HG03565 (cell line): ENCODE measurements around the gene SBF2.
A peak's percentile ranks its signal among the peaks of the same experiment; 100 is the strongest.
"Not testable (repeated sequence)": the region's sequence is repeated elsewhere in the genome, so short reads cannot be mapped to it uniquely, and the experiment has no call there.

Experiments
- ATAC-seq: cut with Tn5 transposase; IDR thresholded peaks from one replicate; pipeline ENCODE4 v1.9.1; 2021; ENCODE audit warnings: mild to moderate bottlenecking, moderate library complexity; ENCODE audit not compliant: unreplicated experiment

Gene SBF2

DNA sequence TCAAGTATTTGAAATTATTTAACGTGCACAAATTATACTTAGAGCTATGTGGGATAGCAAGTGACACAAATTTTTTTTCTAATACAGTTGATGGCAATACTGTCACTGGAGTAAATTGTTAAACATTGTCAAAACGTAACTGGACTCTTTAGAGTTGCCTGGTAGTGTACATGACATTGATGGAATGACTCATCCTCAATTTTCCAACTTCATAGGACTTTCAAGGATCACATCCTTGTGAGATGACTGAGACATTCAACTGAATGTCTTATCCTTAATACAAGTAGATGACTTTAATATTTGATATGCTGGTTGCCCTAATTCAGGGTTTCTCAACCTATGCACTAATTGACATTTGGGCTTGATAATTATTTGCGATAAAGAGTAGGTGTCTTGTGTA, 320.1 kb downstream of the SBF2 start:
- ATAC-seq: no peak

DNA sequence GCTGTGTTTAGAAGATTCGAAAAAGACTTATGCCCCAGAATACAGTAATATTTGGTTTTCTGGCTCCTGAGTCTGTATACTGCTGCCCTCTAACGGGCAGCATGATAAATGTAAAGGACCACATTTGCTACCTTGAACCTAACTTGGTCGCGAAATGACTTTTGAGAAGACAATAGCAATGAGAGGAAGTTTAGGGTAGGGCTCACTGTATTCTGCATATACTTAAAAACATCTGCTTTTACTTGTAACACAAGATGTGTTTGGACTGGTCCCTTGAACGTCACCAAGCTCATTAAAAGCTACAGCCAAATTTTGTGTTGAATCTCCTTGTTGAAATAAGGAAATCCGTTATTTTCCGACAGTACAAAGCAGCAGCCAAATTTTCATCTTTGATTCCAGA, 321.0 kb downstream of the SBF2 start:
- peak; percentile 68 for ATAC-seq

DNA sequence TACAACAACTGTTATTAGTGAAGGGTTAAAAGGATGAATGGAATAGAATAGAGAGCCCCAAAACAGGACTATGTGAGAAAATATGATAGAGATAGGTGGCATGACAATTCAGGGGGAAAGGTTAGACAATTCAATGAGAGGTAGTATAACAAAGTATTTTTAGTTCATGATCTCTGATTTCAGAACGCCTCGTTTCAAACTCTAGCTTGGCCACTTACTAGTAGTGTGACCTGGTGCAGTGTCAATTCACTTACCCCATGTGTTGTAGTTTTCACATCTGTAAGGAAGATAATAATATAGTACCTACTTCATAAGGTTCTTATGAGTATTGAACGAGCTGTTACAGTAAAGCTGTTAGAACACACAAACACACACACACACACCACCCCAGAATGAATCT, 322.1 kb downstream of the SBF2 start:
- no peak for ATAC-seq

DNA sequence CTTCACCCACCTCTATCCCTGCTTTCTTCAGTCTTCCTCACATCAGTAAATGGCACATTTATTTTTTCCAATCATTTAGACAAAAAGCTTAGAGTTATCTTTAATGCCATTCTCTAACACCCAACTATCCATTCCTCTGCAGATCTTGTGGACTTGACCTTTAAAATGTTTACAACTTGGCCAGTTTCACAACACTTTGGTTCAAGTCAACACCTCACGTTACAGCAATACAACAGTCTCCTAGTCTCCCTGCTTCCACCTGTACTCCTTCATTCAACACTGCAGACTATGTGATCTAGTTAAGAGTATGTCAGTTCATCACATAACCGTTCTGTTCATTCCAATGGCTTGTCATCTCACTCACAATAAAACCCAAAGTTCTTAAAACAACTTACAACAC, 325.0 kb downstream of the SBF2 start:
- ATAC-seq: no peak

DNA sequence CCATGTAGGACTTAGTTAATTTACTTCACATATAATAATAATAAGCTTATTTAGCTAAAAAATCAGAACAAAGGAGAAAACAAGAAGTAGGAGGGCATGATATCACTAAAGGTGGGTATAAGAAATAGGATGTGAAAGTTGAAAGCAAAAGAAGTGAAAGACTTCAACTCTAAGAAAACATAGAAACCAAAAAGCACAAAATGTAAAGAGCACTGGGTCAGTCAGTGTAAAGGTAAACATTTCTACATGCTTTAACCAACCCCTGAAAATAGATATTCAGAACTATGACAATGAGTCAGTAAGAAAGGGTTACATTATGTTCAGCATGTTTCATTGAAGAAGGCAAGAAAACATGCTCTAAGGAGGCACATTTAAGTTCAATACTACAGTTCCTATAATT, 331.3 kb downstream of the SBF2 start:
- ATAC-seq: peak; percentile 96

DNA sequence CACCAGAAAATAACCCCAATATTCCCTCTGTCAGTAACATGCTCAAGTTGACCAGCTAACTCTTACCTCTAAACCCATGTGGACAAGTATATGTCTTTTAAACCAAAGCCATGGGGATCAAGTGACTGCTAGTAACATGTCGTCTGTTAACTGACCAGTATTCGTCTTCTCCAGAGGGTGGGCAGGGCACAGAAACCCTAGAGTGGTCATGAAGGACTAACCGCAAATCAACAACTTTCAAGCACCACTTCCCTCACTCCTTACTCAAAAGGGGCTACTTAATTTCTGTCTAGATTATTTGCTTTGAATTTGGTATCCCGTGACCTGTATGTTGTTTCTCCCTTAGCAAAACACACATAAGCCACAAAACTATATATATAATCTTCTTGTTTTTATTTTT, 336.9 kb downstream of the SBF2 start:
- no peak for ATAC-seq

DNA sequence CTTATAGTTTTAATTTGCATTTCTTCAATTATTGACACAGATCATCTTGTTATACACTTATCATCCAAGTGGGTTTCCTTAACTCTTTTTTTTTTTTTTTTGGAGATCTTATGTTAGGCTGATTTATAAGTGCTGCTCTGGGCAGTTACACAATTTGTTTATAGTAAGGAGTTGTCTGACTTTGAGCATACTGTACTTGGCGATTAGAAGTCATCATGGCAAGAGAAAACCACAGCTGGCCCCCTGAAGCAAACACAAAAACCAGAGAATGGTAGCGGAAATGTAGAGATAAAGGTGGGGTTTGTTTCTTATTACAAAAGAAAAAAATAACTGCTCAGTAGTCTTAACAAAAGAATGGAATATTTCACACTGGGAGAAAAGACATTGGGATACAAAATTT, 337.5 kb downstream of the SBF2 start:
- no peak for ATAC-seq

DNA sequence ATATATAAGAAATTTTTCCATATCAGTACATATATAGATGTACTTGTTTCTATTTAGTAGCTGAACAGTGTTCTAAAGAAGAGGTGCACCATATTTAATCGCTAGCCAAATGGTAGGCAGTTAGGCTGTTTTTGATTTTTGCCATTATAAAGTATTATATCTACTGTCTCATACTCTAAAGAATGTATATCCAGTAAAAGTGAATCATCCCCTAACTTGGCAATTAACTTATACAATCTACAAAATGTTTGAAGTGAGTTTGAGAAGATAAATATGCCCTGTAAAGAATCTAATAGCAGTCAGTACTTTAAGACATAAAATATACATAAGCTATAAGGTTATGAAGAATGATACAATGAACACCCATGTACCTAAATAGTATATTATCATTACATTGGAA, 338.6 kb downstream of the SBF2 start:
- ATAC-seq: no peak

DNA sequence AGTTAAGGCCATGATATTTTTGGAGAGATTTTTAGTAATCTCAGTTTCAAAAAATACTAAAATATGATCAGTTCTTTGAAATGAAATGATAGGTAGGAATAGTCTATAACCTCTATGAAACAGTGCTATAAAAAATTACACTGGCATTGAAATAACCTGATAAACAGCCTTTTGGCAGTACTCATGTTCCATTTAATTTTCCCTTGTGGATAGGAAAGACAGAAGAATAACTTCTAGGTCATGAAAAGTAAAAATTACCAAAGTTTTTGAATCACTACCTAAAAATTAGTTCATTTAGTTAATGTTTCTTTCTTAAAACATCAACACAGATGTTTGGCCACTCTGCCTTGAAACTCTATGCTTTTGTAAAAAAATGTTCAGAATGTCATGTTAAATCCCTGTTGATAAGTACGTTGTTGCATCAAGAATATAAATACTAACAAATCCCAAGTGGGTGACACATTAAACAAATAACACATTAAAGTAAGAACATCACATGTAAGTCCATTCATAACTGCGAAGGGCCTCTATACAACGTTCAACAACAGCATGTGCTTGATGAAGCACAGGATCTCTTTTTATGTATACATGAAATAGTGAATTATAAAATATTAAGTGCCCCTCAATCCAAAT, 339.9 kb downstream of the SBF2 start:
- ATAC-seq: no peak

DNA sequence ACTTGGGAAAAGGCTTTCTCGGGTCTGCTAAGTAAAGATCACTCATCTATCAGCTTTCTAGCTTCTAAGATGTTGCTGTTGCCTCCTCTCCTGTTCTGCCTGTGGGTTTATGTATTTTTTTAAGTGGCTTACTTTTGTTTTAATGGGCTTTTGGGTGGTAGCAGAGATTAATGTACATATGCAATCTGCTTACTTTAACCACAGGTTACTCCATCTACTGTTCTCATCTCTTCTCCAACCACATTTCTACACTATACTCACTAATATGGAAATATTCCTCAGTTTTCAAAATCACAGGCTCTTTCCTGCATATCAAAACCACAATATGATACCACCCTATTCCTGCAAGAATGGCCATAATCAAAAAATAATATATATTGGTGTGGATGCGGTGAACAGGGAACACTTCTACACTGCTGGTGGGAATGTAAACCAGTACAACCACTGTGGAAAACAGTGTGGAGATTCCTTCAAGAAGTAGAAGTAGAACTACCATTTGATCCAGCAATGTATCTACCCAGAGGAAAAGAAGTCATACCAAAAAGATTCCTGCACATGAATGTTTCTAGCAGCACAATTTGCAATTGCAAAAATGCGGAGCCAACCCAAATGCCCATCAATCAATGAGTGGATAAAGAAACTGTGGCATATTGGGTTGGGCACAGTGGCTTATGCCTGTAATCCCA, 341.4 kb downstream of the SBF2 start:
- no peak for ATAC-seq

DNA sequence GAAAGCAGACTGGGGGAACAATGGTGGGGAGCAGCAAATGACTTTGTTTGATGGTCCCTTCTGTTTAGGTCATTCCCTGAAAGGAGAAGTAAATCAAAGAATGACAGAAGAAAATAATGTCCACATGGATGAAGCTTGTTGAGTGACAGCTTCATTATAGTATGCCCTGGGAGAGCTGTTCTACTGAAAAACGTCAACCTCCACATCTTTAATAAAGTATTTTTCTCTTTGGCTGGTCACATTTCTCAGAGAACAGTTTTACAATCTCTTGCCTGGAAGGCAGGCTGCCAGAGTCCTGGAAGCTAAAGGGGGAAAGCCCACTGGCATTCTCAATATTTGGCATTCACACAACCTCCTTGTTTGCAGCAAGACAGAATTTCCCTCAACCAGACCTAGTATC, 342.2 kb downstream of the SBF2 start:
- no peak for ATAC-seq

DNA sequence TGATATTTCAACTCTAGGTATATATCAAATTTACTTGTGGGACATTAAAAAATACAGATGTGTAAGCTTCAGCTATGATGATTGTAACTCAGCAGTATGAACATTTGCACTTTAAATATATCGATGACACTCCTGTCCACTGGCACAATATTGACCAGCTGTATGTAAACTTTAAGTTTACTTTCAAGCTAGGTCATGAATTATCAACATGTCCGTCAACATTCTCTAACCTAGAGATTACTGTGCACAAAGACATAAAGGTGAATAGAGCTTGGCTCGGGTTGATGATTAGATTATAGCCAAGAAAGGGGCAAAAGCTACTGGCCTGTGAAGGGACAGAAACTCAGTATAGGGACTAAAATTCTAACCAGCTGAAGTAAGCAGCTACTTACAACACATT, 343.6 kb downstream of the SBF2 start:
- no peak for ATAC-seq

DNA sequence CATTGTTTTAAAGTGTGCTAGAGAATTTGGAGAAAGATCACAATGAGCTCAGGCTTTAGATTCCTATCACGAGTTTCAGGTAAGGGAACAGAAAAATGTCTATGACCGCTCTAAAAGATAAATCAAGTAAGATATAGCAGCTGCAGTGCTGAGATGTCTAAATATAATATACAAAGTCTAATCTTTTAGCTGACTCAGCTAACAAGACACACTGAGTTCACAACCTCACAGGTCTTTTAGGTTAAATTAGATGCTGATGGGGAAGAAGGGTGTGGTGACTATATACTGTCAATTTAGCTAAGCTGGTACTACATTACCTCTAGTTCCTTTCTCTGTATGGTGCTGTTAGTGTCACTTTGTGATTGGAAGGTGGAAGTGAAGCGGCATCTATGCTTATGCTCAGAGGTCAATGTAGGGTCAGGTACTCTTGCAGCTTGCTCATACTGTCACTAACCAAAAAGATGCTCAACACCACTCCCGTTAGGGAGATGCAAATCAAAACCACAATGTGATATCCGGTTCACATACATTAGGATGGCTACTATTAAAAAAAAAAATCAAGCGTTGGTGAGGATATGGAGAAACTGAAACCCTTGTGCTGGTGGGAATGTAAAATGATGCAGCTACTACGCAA, 346.7 kb downstream of the SBF2 start:
- ATAC-seq: peak; percentile 85

DNA sequence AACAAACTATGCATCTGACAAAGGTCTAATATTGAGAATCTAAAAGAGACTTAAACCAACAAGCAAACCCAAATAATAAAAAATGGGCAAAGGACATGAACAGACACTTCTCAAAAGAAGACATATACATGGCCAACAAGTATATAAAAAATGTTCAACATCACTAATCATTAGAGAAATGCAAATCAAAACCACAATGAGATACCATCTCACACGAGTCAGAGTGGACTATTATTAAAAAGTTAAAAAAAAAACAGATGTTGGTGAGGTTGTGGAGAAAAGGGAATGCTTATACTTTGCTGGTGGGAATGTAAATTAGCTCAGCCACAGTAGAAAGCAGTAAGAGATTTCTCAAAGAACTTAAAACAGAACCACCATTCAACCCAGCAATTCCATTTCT, 348.3 kb downstream of the SBF2 start:
- not testable (repeated sequence) for ATAC-seq

DNA sequence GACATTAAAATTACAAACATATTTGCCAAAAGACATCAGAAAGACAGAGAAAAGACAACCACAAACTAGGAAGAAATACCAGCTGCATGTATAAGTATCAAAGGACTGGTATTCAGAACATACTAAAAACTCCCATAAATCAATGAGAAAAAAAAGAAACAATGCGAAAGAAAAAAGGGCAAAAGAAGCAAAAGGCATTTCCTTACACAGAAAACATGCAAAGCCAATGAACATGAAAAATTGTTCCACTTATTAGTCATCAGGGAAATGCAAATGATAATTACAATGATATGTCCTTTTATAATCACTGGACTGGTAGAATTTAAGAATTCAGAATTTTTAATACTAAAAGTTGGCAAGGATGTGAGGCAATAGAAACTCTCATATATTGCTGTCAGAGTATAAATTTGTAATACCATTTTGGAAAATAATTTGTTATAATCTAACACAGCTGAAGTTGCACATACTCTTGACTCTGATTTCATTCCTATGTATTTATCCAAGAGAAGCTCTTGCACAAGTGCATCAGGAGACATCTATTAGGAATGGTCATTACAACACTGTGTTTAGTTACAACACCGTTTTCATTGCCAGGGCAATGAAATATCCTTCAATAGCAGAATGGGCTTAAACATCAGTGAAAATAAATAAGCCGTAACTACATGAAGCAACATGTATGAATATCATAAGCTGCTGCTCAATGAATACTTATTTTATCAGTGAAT, 350.5 kb downstream of the SBF2 start:
- no peak for ATAC-seq

DNA sequence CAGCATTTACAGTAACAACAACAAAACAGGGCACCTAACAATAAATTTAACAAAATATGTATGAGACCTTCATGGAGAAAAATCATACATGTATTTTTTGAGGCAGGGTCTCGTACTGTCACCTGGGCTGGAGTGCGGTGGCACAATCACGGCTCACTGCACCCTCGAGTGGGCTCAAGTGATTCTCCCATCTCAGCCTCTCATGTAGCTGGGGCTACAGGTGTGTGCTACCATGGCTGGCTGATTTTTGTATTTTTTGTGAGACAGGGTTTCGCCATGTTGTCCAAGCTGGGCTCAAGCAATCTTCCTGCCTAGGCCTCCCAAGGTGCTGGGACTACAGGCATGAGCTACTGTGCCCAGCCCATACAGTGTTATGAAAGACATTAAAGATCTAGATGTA, 352.0 kb downstream of the SBF2 start:
- no peak for ATAC-seq

DNA sequence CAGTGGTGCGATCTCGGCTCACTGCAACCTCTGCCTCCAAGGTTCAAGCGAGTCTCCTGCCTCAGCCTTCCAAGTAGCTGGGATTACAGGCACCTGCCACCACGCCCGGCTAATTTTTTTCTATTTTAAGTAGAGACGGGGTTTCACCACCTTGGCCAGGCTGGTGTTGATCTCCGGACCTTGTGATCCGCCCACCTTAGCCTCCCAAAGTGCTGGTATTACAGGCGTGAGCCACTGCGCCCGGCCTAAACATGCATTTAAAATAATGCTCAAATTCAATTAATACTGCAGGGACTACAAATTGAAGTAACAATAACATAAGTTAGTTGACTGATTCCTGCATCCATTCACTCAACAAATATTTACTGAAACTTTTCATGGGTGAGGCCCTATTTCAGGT, 354.9 kb downstream of the SBF2 start:
- not testable (repeated sequence) for ATAC-seq

DNA sequence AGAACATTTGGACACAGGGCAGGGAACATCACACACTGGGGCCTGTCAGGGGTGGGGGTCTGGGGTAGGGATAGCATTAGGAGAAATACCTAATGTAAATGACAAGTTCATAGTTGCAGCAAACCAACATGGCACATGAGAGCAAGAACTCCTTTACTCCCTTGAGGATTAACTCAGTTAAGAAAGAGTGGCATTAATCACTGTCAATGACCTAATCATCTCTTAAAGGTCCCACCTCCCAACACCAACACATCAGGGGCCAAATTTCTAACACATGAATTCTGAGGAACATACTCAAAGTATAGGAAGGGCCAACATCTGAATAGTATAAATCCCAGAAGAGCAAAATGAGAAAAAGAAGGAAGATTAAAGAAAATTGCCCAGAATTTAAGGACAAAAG, 357.3 kb downstream of the SBF2 start:
- no peak for ATAC-seq

DNA sequence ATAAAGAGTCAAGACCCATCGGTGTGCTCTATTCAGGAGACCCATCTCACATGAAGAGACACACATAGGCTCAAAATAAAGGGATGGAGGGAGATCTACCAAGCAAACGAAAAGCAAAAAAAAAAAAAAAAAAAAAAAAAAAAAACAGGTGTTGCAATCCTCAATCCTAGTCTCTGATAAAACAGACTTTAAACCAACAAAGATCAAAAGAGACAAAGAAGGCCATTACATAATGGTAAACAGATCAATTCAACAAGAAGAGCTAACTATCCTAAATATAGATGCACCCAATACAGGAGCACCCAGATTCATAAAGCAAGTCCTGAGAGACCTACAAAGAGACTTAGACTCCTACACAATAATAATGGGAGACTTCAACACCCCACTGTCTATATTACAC, 361.2 kb downstream of the SBF2 start:
- ATAC-seq: not testable (repeated sequence)

DNA sequence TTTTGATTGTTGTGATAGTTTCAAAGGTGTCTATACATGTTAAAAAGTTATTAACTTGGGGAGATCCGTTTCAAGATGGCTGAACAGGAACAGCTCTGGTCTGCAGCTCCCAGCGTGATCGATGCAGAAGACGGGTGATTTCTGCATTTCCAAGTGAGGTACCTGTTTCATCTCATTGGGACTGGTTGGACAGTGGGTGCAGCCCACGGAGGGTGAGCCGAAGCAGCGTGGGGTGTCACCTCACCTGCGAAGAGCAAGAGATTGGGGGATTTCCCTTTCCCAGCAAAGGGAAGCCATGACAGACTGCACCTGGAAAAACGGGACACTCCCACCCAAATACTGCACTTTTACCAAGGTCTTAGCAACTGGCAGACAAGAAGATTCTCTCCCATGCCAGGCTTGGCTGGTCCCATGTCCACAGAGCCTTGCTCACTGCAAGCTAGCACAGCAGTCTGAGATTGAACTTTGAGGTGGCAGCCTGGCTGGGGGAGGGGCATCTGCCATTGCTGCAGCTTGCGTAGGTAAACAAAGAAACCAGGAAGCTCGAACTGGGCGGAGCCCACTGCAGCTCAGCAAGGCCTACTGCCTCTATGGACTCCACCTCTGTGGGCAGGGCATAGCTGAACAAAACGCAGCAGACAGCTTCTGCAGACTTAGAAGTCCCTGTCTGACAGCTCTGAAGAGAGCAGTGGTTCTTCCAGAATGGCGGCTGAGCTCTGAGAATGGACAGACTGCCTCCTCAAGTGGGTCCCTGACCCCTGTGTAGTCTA, 363.3 kb downstream of the SBF2 start:
- ATAC-seq: not testable (repeated sequence)

DNA sequence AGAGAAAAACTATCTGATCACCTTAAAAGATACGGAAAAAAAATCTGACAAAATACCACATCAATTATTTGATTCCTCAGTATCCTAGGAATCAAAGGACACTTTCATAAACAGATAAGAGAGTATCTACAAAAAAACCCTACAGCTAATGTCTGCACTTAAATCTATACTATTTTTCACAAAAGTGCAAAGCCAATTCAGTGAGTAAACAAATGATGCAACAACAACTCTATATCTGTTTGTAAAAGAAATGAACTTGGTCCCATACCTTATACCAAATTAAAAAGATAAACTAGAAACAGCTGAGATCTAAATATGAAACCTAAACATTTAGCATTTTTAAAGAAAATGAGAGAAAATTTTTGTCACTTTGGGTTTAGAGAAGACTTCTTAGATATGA, 366.3 kb downstream of the SBF2 start:
- no peak for ATAC-seq
